NOMO-1 treated with DMSO at 0.1 percent for 48 hours (cell line): ENCODE measurements around the gene MPZ.
"Not testable (repeated sequence)": the region's sequence is repeated elsewhere in the genome, so short reads cannot be mapped to it uniquely, and the experiment has no call there.

Experiments used
- DNase-seq: peaks from one replicate; lab custom pipeline; 2025; ENCODE audit not compliant: unreplicated experiment; lab: John Stamatoyannopoulos, UW

MPZ gene

GRCh38 chr1:161309868-161310267 is at the start of gene MPZ:
Gene MPZ (minus strand): TSS chr1:161309968. CDS start chr1:161309905, 63 bp downstream.
- no peak for DNase-seq

GRCh38 chr1:161359291-161359690 is 49.5 kb upstream of the MPZ start:
- peak; percentile 53 for DNase-seq

DNA sequence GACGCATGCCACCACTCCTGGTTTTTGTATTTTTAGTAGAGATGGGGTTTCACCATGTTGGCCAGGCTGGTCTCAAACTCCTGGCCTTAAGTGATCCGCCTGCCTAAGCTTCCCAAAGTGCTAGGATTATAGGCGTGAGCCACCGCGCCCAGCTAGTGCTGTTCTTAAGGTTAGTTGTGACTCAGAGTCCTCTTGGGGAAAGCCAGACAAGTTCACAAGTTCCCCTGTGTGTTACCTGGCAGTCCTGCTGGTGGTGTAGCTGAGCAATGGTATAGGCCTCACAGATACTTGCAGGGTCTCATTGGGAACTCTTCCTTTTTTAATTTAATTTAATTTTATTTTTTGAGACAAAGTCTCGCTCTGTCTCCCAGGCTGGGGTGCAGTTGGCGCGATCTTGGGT is 47.3 kb upstream of the MPZ start:
- DNase-seq, result no peak

- peak; percentile 29 for DNase-seq
Observed at GRCh38 chr1:161351482-161351881, 41.7 kb upstream of the MPZ start.

DNA sequence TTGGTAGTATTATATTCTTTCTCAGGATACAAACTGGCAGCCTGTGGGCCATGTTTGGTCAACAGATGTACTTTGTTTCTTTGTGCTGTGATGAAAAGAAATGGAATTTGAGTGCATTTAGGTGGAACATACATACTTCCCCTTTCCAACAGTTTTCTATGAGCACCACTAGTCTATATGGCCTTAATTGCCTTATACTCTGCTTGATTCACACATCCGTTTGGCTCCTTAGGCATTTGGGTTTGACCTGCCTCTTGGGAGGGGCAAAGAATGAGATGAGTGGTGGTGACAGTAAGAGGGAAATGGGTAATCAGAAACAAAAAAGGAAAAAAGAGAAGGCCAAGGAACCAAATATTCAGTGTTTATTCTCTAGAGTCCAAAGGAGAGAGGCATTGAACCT is 40.9 kb upstream of the MPZ start:
- DNase-seq, result peak; percentile 74

DNA sequence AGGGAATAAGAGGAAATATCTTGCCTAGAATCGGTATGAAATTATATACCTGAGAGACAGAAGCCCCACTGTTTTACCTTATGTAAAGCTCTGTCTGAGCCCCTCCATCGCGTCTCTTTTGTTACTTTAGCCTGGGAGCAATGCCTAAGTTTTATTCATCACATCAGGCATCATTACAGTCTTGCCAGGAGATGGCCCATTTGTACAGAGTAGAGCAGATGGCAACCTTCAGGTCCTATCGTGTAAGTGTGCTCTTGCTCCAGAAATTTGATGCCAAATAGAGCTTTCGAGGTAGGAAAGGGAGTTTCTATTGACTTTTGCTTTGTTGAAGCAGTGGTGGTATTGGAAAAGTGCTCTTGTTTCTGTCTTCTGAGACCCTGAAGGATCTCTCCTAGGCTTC is 33.1 kb upstream of the MPZ start:
- DNase-seq, result no peak

- DNase-seq, result no peak
Observed at GRCh38 chr1:161342177-161342576, 32.4 kb upstream of the MPZ start.

DNA sequence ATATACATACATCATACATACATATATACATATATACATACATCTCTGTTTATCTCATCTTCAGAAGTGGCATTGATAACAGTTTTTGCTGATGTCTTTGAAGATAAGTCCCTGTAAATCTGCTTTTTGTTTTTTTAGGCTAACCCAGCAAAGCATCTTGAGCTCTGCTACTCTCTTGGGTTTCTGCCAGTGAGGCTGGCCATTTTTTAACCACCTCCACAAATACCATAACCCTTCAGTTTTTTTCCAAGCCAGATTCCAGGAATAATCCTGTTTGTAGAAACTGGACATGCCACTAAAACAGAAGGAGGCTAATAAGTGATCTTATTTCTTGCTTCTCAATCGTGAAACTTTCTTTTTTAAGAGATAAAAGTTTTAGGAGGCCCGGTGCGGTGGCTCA is 26.0 kb upstream of the MPZ start:
- no peak for DNase-seq

GRCh38 chr1:161333166-161333565 is 23.4 kb upstream of the MPZ start:
- no peak for DNase-seq

- no peak for DNase-seq
Observed at GRCh38 chr1:161330346-161330745, 20.6 kb upstream of the MPZ start.

- no peak for DNase-seq
Observed at GRCh38 chr1:161324020-161324419, 14.3 kb upstream of the MPZ start.

GRCh38 chr1:161315841-161316674 is 6.3 kb upstream of the MPZ start:
- DNase-seq, result not testable (repeated sequence)

GRCh38 chr1:161314201-161314981 is 4.6 kb upstream of the MPZ start, which contains the start of gene SDHC:
Gene SDHC (plus strand): TSS chr1:161314381. CDS start chr1:161314406, 25 bp downstream.
- peak; percentile 85 for DNase-seq

GRCh38 chr1:161313554-161314200 is 3.9 kb upstream of the MPZ start:
- peak; percentile 46 for DNase-seq

DNA sequence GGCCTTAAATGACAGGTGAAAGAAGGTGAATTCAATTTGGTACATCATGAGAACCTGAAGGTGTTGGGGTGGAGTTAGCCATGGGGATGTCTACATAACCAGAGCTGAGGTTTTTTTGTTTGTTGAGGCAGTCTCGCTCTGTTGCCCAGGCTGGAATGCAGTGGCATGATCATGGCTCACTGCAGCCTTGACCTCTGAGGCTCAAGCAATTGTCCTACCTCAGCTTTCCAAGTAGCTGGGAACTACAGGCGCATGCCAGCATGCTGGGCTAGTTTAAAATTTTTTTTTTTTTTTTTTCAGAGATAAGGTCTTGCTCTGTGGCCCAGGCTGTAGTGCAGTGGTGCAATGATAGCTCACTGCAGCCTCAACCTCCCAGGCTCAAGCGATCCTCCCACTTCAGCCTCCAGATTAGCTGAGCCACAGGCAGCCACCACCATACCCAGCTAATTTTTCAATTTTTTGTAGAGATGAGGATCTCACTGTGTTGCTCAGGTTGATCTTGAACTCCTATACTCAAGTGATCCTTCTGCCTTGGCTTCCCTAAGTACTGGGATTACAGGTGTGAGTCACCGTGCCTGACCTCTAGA is 1.9 kb upstream of the MPZ start:
- DNase-seq, result no peak

- no peak for DNase-seq
Observed at GRCh38 chr1:161307892-161308638, 1.7 kb downstream of the MPZ start.

GRCh38 chr1:161307230-161307768 is 2.5 kb downstream of the MPZ start:
- DNase-seq, result peak; percentile 49

DNA sequence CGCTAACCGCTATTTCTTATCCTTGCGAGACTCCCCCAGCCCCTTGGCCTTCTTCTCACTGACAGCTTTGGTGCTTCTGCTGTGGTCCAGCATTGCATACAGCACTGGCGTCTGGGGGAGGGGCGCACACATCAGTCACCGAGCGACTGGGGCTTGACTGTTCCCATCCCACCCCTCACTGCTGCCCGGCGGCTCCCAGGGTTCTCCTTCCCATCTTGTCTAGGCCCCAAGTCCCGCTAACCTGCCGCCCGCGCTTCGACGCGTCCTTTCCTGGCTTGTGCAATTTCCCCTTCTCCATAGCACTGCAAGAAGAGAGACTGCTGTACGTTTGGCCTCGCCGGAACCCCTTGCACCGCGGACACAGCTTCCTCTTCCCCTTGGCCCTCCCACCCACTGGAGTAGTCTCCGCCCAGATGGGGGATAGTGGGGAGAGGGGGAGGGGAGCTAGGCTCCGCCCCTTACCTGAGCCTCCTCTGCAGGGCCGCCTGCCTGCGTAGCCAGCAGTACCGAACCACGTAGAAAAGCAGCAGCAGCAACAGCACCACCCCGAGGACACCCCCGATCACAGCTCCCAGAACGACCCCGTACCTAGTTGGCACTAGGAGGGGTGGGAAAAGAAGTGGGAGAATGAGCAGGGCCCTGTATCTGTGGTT is 3.8 kb downstream of the MPZ start:
- peak; percentile 91 for DNase-seq

DNA sequence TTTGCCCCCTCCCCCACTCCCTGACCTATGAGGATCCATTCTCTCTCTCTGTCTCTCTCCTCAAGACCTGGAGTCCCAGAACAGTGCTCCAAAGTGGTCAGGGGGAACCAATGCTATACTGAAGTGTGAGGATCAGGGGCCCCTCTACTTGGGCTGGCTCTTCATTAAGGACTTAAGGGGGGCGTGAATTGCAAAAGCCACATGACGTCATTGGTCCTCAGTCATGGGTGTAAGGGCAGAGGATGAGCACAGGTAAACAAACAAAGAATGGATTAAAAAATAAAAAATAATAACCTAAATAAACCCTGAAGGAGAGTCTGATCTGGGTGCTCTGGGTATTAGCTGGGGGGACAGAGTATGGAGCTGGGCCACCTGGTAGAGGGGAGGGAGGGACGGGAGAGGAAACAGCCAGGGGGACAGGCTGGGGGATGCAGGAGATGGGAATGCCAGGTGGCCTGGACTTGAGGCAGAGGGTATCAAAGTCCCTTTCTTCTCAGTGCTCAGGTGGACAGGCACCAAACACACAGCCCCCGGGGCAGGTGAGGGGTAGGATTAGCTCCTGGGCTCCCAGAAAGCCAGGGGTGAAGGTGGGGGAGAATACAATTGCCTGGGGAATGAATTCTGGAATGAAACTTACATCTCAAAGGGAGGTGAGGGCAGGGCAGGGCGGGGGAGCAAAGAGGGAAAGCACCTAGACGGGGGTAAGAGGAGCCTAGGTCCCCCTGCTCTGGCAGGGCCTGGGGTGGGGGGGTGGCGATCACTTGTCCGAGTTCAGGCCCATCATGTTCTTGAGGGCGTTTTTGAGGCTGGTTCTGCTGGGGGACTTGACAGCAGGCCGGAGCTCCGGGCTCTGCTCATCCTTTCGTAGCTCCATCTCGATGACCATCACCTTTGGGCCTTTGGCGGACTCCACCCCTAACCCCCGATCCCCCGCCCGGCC is 4.6 kb downstream of the MPZ start:
- DNase-seq, result no peak
